Measurements from ENCODE around the gene SIGLEC15. TPM values are rescaled to one million over a fixed set of nuclear protein-coding genes. Genes with fewer than 3 reads are reported as not detected.
"Not testable (repeated sequence)": the region's sequence is repeated elsewhere in the genome, so short reads cannot be mapped to it uniquely, and the experiment has no call there.

Gene SIGLEC15
- polyA plus RNA-seq, 3 donors, result 0.03 to 0.13 (median 0.11) TPM

DNA sequence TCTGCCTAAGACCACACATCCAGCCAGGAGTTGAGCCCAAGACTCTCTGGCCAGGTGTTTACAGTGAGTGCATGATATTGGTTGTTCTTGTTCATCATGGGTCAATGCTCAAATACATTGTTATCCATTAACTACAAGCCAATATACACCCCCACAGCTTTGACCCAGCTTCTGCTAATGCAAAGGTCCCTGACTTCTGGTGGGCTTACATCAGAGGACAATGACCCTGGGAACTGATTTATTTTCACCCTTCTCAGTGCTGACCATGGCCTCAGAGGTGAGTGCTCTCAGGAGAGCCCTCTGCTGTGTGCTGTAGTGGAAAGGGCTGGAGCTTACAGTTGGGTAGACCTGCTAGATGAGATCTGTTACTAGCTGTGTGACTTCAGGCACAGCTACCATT, 10.7 kb upstream of the SIGLEC15 start:
- not testable (repeated sequence) for H3K27ac ChIP-seq (ENCODE audit: low read depth, low read length)

DNA sequence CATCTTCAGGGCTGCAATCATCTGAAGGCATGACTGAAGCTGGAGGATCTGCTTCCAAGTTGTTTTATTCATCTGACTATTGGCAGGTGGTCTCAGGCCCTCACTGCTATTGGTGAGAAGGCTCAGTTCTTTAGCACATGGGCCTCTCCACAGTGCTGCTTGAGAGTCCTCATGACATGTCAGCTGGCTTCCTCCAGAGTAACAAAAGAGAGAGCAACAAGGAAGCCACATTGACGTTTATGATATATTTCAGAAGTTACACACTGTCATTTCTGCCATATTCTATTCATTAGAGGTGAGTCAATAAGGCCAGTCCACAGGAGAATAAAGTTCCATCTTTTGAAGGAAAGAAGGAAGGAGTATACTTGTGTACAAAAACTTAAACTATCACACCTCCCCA, 7.9 kb upstream of the SIGLEC15 start:
- WGBS, 3 donors, result 54 to 66% (median 57%) methylated on average over 1 of the region's 1 CpG
- H3K27ac ChIP-seq (ENCODE audit: low read depth, low read length), result no peak overlapping the region

DNA sequence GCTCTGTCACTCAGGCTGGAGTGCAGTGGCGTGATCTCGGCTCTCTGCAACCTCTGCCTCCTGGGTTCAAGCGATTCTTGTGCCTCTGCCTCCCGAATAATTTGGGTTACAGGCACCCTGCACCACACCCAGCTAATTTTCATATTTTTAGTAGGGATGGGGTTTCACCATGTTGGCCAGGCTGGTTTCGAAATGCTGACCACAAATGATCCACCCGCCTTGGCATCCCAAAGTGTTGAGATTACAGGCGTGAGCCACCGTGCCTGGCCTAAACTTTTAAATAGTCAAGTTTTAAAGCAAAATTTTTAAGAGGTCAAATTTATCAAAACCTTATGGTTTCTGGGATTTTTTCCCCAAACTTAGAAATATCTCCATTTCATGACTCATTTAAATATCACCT, 6.7 kb upstream of the SIGLEC15 start:
- not testable (repeated sequence) for H3K27ac ChIP-seq (ENCODE audit: low read depth, low read length)
- 72 to 95% (median 73%) methylated on average over 8 of the region's 8 CpGs for WGBS, 3 donors

DNA sequence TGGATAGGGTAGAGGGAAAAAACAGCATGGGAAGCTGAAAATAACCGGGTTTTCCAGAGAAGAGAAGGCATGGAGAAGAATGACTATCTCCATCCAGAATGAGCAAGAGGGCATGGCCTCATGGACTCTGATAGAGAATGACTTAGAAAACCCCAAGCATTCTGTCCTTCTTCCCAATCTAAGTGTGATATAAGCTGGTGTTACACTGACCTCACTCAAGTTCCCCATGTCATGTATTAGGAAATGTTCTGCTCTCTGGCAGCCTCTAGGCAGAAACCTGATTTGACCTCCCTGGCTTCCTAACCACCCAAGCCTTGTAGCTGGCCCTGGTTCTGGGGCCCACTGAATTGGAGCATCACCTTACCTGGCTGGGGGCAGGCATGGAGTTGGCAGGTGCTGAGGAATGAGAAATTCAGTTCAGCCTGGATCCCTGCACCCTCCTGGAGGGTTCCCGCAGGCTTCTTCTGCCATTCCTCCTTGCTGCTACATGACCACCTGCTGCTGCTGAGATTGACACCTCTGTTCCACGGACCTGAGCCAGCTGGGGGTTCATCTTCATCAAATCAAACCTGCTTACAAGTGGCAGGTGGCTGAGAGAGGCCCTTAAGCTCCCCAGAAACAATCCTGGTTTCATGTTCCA, 5.2 kb upstream of the SIGLEC15 start:
- 76 to 78% (median 77%) methylated on average over 3 of the region's 3 CpGs for WGBS, 3 donors
- H3K27ac ChIP-seq (ENCODE audit: low read depth, low read length), result no peak overlapping the region

DNA sequence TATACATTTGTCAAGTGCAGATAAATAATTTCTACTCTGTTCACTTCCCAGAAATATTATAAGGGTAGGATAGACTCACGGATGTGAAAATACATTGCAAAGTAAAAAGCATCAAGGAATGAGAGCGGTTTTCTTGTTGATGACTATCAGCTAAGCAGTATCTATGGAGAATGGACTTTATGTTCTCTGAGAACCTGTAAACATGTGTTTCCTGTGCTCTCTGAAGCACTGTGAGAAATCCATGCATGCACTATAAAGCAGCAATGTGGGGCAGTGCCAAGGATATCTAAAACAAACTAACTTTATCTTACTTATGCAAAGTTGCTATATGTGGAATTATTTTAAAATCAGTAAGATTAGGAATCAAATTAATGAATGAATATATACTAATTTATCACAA, 4.4 kb upstream of the SIGLEC15 start:
- H3K27ac ChIP-seq (ENCODE audit: low read depth, low read length), result no peak overlapping the region
- 72 to 83% (median 76%) methylated on average over 2 of the region's 2 CpGs for WGBS, 3 donors

DNA sequence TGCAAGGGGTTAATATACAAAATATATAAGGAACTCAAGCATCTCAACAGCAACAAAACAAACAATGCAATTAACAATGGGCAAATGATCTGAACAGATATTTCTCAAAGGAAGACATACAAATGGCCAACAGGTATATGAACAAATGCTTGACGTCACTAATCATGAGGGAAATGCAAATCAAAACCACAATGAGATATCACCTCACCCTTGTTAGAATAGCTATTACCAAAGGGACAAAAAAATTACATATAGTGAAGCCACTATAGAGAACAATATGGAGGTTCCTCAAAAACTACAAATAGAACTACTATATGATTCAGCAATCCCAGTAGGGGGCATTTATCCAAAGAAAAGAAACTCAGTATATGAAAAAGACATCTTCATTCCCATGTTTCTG, 3.8 kb upstream of the SIGLEC15 start:
- 66 to 84% (median 70%) methylated on average over 1 of the region's 1 CpG for WGBS, 3 donors
- no peak overlapping the region for H3K27ac ChIP-seq (ENCODE audit: low read depth, low read length)

DNA sequence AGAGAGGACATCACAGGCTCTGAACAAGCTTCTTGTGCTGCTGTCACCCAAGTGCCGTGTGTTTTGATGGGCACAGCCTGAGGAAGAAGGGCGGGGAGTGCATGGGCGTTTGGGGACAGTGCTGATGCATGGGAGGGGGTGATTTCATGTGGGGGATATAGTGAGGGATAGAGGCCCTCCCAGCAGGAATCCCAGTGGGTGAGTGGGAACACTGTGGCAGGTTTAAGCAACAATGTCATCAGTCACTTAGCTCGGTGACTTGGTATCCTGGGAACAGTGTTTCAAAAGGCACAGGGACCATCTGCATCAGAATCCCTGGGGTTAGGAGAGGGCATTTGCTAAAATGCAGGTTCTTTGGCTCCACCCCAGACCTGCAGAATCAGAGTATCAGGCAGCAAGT, 609 bp downstream of the SIGLEC15 start:
- WGBS, 3 donors, result 75 to 89% (median 81%) methylated on average over 4 of the region's 4 CpGs
- H3K27ac ChIP-seq (ENCODE audit: low read depth, low read length), result no peak overlapping the region

DNA sequence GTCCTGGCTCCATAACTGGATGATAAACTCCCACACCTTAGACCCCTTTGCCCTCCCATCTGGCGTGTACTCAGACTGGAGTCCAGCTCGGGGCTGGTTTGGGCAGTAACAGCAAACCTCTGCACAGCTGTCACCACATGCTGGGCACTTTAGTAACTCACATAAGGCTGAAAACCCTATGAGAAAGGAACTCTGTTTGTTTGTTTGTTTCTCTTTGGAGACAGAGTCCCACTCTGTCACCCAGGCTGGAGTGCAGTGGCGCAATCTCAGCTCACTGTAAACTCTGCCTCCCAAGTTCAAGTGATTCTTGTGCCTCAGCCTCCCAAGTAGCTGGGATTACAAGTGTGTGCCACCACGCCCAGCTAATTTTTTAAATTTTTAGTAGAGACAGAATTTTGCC, 1.2 kb downstream of the SIGLEC15 start:
- WGBS, 3 donors, result 94 to 95% (median 94%) methylated on average over 4 of the region's 4 CpGs
- H3K27ac ChIP-seq (ENCODE audit: low read depth, low read length), result not testable (repeated sequence)

DNA sequence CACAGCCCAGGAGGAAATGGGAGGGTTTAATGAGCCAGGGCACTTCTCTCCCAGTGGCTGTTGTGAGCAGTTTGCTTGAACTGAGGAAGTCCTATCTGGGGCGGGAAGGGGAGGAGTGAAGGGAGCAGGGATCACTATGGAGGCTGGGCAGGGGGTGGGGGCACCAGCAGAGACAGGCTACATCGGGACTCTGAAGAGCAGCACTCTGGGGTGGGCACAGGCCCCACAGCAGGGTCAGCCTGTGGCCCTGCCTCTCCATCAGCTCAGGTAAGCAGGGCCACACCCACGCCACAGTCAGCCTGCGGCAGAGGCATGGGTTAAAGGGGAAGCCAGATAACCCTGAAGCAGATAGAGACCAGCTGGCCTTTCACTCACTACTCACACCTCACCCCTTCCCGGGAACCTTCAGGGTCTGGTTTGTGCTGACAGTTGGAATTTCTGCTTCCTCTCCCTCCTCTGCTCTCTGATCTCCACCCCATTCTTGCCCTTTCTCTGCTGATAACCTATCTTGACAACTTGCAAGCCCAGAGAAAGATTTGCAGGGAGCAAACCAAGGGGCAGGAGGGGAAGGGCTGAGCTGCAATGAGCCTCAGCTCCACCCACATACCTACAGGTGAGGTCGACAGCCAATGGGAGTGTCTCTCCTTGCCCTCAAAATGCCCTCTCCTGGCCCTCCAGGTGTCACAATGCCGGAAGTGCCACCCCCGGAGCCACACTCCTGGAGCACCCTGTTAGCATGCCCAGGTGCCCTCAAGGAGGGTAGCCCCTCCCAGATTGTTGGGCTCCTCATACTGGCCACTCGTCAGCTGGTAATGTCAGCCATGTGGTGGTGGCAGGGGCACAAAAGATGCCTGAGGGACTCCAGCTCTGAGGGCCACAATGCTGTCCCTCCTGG, 3.7 kb downstream of the SIGLEC15 start:
- no peak overlapping the region for H3K27ac ChIP-seq (ENCODE audit: low read depth, low read length)
- 28 to 45% (median 30%) methylated on average over 9 of the region's 9 CpGs for WGBS, 3 donors

DNA sequence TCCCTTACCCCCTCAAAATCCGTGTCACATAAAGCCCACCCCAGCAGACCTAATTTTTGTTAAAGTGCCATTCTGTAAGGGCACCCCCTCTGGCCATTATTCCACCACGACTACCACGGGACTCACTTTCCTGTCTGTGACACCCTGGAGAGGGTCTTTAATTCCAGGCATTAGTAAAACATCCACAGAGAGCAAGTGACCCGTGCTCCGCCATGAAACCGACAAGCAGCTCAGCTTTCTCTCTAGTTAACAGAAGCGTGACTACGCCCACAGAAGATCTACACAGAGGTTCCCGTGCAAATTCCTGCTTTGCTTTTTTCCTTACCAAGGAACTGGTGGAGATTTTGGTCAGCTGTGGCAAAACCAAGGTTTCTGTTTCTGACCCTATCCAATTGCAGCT, 4.4 kb downstream of the SIGLEC15 start:
- WGBS, 3 donors, result 61 to 69% (median 66%) methylated on average over 9 of the region's 9 CpGs
- no peak overlapping the region for H3K27ac ChIP-seq (ENCODE audit: low read depth, low read length)

DNA sequence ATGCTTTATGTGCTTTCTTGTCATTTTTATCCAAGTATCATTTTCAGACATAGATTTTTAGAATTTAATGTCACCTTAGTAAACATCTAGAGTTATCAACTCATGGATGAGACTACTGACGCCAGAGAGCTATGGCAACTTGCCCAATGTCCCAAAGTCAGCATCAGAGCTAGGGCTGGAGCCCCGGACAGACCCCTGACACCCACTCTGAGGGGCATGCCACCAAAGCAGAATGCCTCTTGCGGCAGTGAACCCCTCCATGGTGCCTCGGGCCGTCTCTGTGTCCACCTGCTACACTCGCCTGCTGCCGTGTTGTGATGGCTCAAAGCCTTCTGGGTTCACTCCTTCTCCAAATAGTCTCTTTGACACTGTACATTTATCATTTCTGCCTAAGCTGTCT, 5.4 kb downstream of the SIGLEC15 start:
- H3K27ac ChIP-seq (ENCODE audit: low read depth, low read length), result no peak overlapping the region
- 71 to 81% (median 81%) methylated on average over 7 of the region's 7 CpGs for WGBS, 3 donors

DNA sequence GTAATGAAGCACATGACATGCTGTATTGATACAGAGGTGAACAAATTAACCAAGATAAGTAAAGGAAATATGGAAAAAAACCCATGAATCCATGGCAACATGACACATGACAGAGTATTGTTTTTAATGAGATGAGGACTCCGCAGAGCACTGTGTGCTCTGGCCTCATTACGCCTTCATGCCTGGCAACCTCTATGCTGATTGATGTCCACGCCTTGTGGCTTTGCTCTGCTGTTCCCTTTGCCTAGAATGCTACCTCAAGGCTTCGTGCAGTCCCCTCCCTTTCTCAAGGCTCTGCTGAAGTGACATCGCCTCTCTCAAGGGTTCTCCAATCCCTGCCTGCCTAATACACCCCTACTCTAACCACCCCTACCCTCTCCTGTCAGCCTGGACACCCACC, 8.4 kb downstream of the SIGLEC15 start:
- WGBS, 3 donors, result 69 to 81% (median 78%) methylated on average over 5 of the region's 5 CpGs
- no peak overlapping the region for H3K27ac ChIP-seq (ENCODE audit: low read depth, low read length)

DNA sequence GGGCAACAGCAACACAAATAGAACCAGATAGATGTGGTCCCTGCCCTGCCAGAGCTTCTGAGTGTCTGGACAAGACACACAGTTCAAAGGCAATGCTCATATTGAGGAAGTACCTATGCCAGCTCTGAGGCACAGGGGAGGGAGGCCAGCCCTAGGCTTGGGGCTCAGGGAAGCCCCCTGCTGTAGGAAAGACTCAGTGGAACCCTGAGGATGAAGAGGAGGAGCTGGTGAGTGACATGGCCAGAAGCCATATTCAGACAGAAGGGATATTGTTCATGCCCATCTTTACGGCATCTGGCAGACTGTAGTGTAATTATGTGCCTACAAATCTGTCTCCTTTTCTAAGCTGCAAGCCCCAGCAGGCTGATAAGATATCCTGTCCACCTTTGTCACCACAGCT, 8.8 kb downstream of the SIGLEC15 start:
- WGBS, 3 donors, result 59 to 87% (median 72%) methylated on average over 1 of the region's 1 CpG
- H3K27ac ChIP-seq (ENCODE audit: low read depth, low read length), result no peak overlapping the region

DNA sequence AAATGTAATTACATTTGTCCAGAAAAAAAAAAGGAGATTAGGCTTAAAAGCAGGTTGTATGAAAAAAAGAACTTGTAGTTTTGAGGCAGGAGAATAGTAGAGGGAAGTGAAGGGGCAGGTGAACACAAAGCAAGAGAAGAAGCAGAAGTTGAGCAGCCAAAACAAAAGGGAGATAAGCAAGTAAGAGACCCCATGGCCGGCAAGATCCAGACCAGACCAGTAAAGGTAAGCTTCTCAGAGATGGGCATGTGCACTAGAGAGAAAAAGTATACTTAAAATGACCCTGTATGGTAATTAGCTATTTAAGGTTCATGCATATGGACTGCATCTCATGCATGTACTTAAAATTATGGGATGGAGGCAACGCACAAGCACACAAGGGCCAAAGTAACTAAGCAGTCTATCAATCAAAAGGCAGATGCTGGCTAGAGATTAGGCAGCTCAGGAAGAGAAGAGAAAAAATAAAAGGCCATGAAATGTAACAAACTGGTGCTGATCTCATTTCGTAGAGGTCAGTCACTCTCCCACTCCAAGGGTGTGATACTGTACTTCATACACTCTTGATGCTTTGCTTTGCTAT, 9.7 kb downstream of the SIGLEC15 start:
- 48 to 68% (median 51%) methylated on average over 3 of the region's 3 CpGs for WGBS, 3 donors
- no peak overlapping the region for H3K27ac ChIP-seq (ENCODE audit: low read depth, low read length)

DNA sequence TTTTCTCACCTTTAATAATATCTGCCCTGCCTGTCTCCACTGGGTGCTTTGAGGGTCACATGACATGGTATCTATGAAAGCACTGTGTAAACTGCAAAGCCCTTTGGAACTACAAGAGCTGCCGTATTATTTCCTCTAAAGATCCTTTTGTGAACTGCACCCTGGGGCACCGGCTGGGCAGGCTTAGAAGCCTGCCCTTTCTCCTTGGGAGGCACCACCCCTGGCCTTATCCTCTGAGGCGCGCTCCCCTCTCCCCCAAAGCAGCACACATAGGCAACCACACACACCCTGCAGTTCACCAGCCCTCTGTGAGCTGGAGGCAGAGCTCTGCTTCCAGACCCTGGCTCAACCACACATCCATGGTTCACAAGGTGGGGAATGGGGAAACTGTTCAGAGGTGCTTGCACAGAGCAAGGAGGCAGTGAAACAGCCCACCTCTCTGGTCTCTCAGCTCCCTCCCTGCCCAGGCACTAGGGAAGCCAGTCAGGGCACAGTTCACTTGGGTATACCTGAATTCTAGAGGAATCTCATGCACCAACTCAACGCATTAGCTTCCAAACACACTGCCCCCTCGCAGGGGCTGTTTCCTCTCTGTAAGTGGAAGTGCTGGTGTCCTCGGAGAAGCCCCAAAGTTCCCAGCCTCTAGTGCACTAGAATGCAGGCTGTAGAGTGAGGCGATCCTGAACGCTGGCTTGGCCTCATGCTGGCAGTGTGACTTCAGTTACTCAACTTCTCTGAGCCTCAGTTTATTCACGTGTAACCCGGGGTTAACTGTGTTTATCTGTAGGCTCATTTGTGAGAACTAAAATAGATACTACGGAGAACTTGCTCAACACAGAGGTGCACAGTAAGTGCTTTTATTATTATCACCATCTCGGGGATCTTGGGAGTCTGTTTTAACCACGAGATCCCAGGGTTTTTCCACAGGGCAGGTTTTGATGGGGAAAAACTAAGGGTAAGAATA, 11.0 kb downstream of the SIGLEC15 start:
- no peak overlapping the region for H3K27ac ChIP-seq (ENCODE audit: low read depth, low read length)
- WGBS, 3 donors, result 55 to 67% (median 62%) methylated on average over 14 of the region's 14 CpGs

DNA sequence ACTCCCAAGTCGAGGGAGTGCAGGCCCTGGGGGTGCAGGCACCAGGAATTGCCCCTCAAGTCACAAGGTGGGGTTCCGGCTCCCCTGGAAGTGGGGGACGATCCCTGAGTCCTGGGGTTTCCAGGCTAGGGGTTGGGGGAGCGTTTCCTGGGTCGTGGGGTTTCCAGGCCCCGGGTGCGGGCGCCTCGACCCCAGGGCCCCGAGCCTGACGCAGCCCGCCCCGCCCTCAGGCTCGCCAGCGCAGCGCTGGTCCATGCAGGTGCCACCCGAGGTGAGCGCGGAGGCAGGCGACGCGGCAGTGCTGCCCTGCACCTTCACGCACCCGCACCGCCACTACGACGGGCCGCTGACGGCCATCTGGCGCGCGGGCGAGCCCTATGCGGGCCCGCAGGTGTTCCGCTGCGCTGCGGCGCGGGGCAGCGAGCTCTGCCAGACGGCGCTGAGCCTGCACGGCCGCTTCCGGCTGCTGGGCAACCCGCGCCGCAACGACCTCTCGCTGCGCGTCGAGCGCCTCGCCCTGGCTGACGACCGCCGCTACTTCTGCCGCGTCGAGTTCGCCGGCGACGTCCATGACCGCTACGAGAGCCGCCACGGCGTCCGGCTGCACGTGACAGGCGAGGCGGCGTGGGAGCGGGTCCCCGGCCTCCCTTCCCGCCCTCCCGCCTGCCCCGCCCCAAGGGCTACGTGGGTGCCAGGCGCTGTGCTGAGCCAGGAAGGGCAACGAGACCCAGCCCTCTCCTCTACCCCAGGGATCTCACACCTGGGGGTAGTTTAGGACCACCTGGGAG, 12.0 kb downstream of the SIGLEC15 start:
- WGBS, 3 donors, result 6 to 14% (median 10%) methylated on average over 68 to 84 of the region's 84 CpGs
- no peak overlapping the region for H3K27ac ChIP-seq (ENCODE audit: low read depth, low read length)

DNA sequence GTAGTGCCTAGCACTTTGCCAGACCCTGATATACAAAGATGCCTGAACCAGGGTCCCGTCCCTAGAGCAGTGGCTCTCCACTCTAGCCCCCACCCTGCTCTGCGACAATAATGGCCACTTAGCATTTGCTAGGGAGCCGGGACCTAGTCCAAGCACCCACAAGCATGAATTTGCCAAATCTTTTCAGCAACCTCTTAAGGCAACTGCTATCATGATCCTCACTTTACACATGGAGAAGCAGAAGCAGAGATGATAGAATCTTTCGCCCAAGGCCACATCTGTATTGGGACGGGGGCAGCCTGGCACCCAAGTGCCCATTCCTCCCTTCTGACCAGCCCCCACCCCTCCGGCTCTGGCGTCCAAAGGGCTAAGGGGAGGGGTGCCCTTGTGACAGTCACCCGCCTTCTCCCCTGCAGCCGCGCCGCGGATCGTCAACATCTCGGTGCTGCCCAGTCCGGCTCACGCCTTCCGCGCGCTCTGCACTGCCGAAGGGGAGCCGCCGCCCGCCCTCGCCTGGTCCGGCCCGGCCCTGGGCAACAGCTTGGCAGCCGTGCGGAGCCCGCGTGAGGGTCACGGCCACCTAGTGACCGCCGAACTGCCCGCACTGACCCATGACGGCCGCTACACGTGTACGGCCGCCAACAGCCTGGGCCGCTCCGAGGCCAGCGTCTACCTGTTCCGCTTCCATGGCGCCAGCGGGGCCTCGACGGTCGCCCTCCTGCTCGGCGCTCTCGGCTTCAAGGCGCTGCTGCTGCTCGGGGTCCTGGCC, 13.0 kb downstream of the SIGLEC15 start:
- H3K27ac ChIP-seq (ENCODE audit: low read depth, low read length), result no peak overlapping the region
- 9 to 30% (median 17%) methylated on average over 43 to 53 of the region's 53 CpGs for WGBS, 3 donors
